AG04450 (cell line): Measurements from ENCODE around the gene INPPL1. TPM values are rescaled to one million over a fixed set of nuclear protein-coding genes. Genes with fewer than 3 reads are reported as not detected.

Source experiments
- CTCF ChIA-PET: fragments of 300-600, 350-600 bp; formaldehyde crosslinking; extraction: SDS; loops from one replicate; lab custom pipeline; 2022; ENCODE audit warnings: antibody characterized with exemption, inconsistent platforms; lab: Charles Lee
- POLR2A ChIA-PET: fragments of 350-600 bp; formaldehyde crosslinking; extraction: SDS; loops from one replicate; lab custom pipeline; 2021; ENCODE audit warnings: antibody characterized with exemption, inconsistent platforms; lab: Yijun Ruan, JAX
- DNase-seq: peaks from one replicate; pipeline ENCODE4 v3.0.0-alpha.2; 2011; ENCODE audit warnings: low read depth, low spot score
- H3K27ac ChIP-seq: one replicate; pipeline ENCODE4 v1.5.1; 2012; ENCODE audit warnings: low read depth, low read length, control low read depth
- H3K27me3 ChIP-seq: one replicate; pipeline ENCODE4 v1.6.0; 2012; ENCODE audit warnings: low read length; ENCODE audit not compliant: control insufficient read depth, insufficient read depth
- H3K4me3 ChIP-seq: 2 replicates; pipeline ENCODE4 v1.5.1; 2011; ENCODE audit warnings: mild to moderate bottlenecking, low read depth, low read length, control low read depth
- H3K9me3 ChIP-seq: 2 replicates; pipeline ENCODE4 v1.5.1; 2012; ENCODE audit warnings: low read length; ENCODE audit not compliant: control insufficient read depth, insufficient read depth
- polyA plus RNA-seq: library from polyadenylated mRNA; depleted of rRNA; stranded (reverse); fragments of >200 nt; gene quantifications from 2 replicates; pipeline ENCODE4 v1.2.3, GENCODE V29; 2011
- TF ChIP-seq, protein P1 (sequence below): IDR thresholded peaks from 2 replicates; pipeline ENCODE4 v1.5.1; 2011; ENCODE audit warnings: low read depth, low read length, control low read depth, inconsistent platforms

The INPPL1 gene
- polyA plus RNA-seq, 1 experiment, result 79.8 TPM

DNA sequence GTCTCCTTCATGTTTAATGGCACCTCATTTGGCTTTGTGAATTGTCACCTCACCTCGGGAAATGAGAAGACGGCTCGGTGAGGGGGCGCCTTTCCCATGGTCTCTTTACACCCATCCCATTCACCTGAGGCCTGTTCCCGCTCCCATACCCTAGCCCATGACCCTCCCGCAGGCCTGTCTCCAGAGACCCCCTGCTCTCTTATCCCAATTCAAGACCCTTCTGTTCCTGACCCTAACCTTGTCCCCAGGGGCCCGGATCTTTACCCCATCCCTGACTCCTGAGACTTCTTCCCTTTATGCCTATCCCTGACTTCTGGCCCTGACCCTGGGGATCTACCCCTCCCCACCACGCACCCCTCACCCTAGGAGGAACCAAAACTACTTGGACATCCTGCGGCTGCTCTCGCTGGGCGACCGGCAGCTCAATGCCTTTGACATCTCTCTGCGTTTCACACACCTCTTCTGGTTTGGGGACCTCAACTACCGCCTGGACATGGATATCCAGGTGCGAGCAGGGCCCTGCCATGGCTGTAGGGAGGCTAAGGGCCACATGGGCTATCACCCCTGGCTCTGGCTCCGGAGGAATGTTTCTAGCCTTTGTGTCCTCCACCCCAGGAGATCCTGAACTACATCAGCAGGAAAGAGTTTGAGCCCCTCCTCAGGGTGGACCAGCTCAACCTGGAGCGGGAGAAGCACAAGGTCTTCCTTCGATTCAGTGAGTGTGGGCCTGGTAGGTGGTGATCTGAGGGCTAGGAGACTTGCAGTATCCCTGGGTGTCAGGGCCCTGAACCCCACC lies 7.9 kb downstream of the INPPL1 start:
- no peak overlapping the region for H3K27ac ChIP-seq
- H3K27me3 ChIP-seq, result no peaks in the 10 kb centered on the region
- TF ChIP-seq, protein P1, sequence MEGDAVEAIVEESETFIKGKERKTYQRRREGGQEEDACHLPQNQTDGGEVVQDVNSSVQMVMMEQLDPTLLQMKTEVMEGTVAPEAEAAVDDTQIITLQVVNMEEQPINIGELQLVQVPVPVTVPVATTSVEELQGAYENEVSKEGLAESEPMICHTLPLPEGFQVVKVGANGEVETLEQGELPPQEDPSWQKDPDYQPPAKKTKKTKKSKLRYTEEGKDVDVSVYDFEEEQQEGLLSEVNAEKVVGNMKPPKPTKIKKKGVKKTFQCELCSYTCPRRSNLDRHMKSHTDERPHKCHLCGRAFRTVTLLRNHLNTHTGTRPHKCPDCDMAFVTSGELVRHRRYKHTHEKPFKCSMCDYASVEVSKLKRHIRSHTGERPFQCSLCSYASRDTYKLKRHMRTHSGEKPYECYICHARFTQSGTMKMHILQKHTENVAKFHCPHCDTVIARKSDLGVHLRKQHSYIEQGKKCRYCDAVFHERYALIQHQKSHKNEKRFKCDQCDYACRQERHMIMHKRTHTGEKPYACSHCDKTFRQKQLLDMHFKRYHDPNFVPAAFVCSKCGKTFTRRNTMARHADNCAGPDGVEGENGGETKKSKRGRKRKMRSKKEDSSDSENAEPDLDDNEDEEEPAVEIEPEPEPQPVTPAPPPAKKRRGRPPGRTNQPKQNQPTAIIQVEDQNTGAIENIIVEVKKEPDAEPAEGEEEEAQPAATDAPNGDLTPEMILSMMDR, result no peak
- no peak overlapping the region for H3K4me3 ChIP-seq
- POLR2A ChIA-PET, result no interaction called here
- CTCF ChIA-PET, result no interaction called here
- no peaks in the 10 kb centered on the region; the same call in 1 of the 2 replicates for H3K9me3 ChIP-seq
- no peak for DNase-seq

DNA sequence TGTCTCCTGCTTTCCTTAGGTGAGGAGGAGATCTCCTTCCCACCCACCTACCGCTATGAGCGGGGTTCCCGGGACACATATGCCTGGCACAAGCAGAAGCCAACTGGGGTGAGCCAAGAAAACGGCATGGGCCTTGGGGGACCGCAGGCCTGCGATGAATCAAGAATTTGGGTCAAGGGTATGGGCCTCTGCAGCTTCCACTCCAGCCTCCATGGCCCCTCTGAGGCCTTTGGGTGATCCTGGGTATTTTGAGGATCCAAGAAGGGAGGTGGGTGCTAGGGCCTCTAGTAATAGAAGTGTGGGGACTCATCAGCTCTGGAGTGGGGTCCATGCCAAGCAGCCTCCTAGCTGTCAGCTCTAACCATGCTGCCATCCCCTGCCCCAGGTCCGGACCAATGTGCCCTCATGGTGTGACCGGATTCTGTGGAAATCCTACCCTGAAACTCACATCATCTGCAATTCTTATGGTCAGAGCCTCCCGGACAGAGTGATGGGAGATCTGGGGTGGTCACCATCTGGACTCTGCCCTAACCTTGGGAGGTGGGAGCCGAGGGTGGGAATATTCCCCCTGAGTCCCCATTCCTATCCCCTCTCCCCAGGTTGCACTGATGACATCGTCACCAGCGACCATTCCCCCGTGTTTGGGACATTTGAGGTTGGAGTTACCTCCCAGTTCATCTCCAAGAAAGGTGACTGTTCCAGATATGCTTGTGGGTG lies 8.6 kb downstream of the INPPL1 start:
- H3K9me3 ChIP-seq, result no peaks in the 10 kb centered on the region; the same call in 1 of the 2 replicates
- ChIA-PET CTCF (no interaction called here), POLR2A (no interaction called here)
- no peak for DNase-seq
- no peak overlapping the region for H3K4me3 ChIP-seq
- no peak overlapping the region for H3K27ac ChIP-seq
- TF ChIP-seq, protein P1, result no peak
- no peaks in the 10 kb centered on the region for H3K27me3 ChIP-seq

DNA sequence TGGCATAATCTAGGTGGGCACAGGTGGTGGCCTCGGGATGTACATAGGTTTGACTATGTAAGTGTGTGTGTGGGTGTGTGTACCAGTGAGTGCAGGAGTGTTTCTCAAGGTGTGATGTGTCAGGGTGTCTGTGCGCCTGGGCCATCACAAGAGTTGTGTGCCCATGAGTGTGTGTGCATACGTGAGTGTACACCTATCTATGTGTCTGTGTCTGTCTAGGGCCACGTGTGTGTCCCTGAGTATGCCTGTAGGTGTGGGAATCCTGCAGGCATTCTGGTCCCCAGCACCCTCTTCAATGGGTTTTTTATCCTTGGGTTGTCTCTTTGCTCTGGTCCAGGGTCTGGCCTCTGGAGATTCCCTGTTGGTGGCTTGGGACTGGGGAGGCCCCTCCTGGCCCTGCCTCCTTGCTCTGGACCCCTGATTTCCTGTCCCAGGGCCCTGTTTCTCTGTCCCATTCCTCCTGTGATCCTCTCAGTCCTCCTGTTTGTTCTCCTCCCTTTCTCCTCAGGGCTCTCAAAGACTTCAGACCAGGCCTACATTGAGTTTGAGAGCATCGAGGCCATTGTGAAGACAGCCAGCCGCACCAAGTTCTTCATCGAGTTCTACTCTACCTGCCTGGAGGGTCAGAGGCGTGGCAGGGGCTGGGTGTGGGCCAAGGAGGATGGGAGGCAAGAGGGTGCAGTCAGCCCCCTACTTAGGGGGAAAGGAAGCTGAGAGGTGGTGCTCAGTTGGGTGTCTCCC lies 9.4 kb downstream of the INPPL1 start:
- Histone ChIP-seq H3K9me3 (no peaks in the 10 kb centered on the region; the same call in 1 of the 2 replicates), H3K4me3 (no peak overlapping the region), H3K27me3 (no peaks in the 10 kb centered on the region), H3K27ac (no peak overlapping the region)
- TF ChIP-seq, protein P1, result no peak
- DNase-seq, result no peak
- ChIA-PET POLR2A (no interaction called here), CTCF (interaction anchor here (1.0 kb wide), 1 partner anchor 11 kb away, joined by 3 read pairs; no protein-coding TSS in a partner anchor)

DNA sequence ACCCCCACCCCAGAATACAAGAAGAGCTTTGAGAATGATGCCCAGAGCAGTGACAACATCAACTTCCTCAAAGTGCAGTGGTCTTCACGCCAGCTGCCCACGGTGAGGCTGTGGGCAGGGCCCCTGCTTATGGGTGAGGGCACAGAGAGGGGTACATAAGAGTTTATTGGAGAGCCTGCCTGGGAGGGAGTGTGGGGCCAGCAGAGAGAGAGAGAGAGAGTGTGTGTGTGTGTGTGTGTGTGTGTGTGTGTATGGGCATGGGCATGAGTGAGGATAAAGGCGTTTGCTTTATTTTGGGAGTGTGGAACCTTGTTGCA lies 9.9 kb downstream of the INPPL1 start:
- Histone ChIP-seq H3K9me3 (no peaks in the 10 kb centered on the region; the same call in 1 of the 2 replicates), H3K27me3 (no peaks in the 10 kb centered on the region), H3K4me3 (no peak overlapping the region), H3K27ac (no peak overlapping the region)
- DNase-seq, result no peak
- CTCF ChIA-PET, result interaction anchor here (0.5 to 5.4 kb wide), 3 partner anchors 11 to 197 kb away, joined by 3 to 34 read pairs (median 3); no protein-coding TSS in a partner anchor
- TF ChIP-seq, protein P1, result no peak
- POLR2A ChIA-PET, result interaction anchor here (0.6 kb wide), 2 partner anchors 11 to 81 kb away, joined by 3 read pairs; no protein-coding TSS in a partner anchor
